HG02798 (cell line): ENCODE measurements around the gene CCDC91.

Experiments
- ATAC-seq: cut with Tn5 transposase; IDR thresholded peaks from one replicate; pipeline ENCODE4 v1.9.1; 2021; ENCODE audit warnings: mild to moderate bottlenecking; ENCODE audit not compliant: unreplicated experiment, poor library complexity

CCDC91 gene

GRCh38 chr12:28506271-28506670, 316.0 kb downstream of the CCDC91 start:
- no peak for ATAC-seq

GRCh38 chr12:28507033-28507432, 316.8 kb downstream of the CCDC91 start:
- ATAC-seq, result no peak

- ATAC-seq, result no peak
Measured at GRCh38 chr12:28507867-28508266, 317.6 kb downstream of the CCDC91 start.

GRCh38 chr12:28512406-28512805, 322.1 kb downstream of the CCDC91 start:
- no peak for ATAC-seq

- no peak for ATAC-seq
Measured at GRCh38 chr12:28512876-28513275, 322.6 kb downstream of the CCDC91 start.

- ATAC-seq, result peak; percentile 39
Measured at GRCh38 chr12:28513983-28514382, 323.7 kb downstream of the CCDC91 start.

GRCh38 chr12:28517101-28517500, 326.8 kb downstream of the CCDC91 start:
- no peak for ATAC-seq

- no peak for ATAC-seq
Measured at GRCh38 chr12:28527631-28528249, 337.5 kb downstream of the CCDC91 start.

- no peak for ATAC-seq
Measured at GRCh38 chr12:28535216-28535615, 345.0 kb downstream of the CCDC91 start.

GRCh38 chr12:28536088-28536487, 345.8 kb downstream of the CCDC91 start:
- no peak for ATAC-seq

GRCh38 chr12:28537474-28537873, 347.2 kb downstream of the CCDC91 start:
- ATAC-seq, result no peak

GRCh38 chr12:28539691-28540323, 349.6 kb downstream of the CCDC91 start:
- no peak for ATAC-seq

GRCh38 chr12:28540324-28540714, 350.1 kb downstream of the CCDC91 start:
- ATAC-seq, result no peak

- peak; percentile 83 for ATAC-seq
Measured at GRCh38 chr12:28543021-28543890, 353.0 kb downstream of the CCDC91 start.

- ATAC-seq, result no peak
Measured at GRCh38 chr12:28550757-28551704, 360.8 kb downstream of the CCDC91 start.

- ATAC-seq, result no peak
Measured at GRCh38 chr12:28552251-28552970, 362.2 kb downstream of the CCDC91 start.

- ATAC-seq, result no peak
Measured at GRCh38 chr12:28555748-28556147, 365.5 kb downstream of the CCDC91 start.

- ATAC-seq, result no peak
Measured at GRCh38 chr12:28558250-28558649, 368.0 kb downstream of the CCDC91 start.

GRCh38 chr12:28563286-28563685, 373.0 kb downstream of the CCDC91 start:
- no peak for ATAC-seq

GRCh38 chr12:28563936-28564335, 373.7 kb downstream of the CCDC91 start:
- no peak for ATAC-seq
